Panc1 (cell line): ENCODE results near the gene CALML4. TPM values are rescaled to one million over a fixed set of nuclear protein-coding genes. Genes with fewer than 3 reads are reported as not detected.

Experiments
- ATAC-seq: fragments of 200-7000 bp; cut with Tn5 transposase; 2 replicates; pipeline ENCODE4 v1.9.1; 2020; ENCODE audit warnings: mild to moderate bottlenecking, moderate library complexity
- BruUV-seq: library from RNA; stranded (reverse); fragments of 400-500 nt; replicated peaks from 2 replicates; lab custom pipeline; 2021; lab: Mats Ljungman, UMichigan
- CTCF ChIA-PET: fragments of 300-600 bp; sonication (Branson Sonifier 250); formaldehyde crosslinking; loops from one replicate; lab custom pipeline; 2022; ENCODE audit warnings: antibody characterized with exemption; lab: Charles Lee
- POLR2A ChIA-PET: fragments of 300-600 bp; sonication (Branson Sonifier 250); formaldehyde crosslinking; loops from one replicate; lab custom pipeline; 2022; ENCODE audit warnings: antibody characterized with exemption; lab: Charles Lee
- DNase-seq: peaks from one replicate; pipeline ENCODE4 v3.0.0-alpha.2; 2010; ENCODE audit warnings: low read depth, low spot score
- H3K27ac ChIP-seq: 2 replicates; pipeline ENCODE4 v1.5.1; 2011; ENCODE audit warnings: mild to moderate bottlenecking, low read length, inconsistent platforms
- H3K27me3 ChIP-seq: fragments of 200-500 bp; sonication (Bioruptor generic); 2 replicates; pipeline ENCODE4 v1.6.0; 2014; ENCODE audit warnings: low read length, inconsistent platforms; ENCODE audit not compliant: control insufficient read depth, insufficient read depth
- H3K36me3 ChIP-seq: fragments of 200-500 bp; sonication (Bioruptor generic); 2 replicates; pipeline ENCODE4 v1.5.1; 2014; ENCODE audit warnings: inconsistent platforms, mild to moderate bottlenecking, low read length, moderate library complexity; ENCODE audit not compliant: control insufficient read depth, insufficient read depth
- H3K4me1 ChIP-seq: 2 replicates; pipeline ENCODE4 v1.5.1; 2011; ENCODE audit warnings: inconsistent platforms, mild to moderate bottlenecking, low read length, moderate library complexity; ENCODE audit not compliant: control insufficient read depth, insufficient read depth
- H3K4me3 ChIP-seq, 2 experiments: 2 replicates each; pipeline ENCODE4 v1.5.1; 2011 to 2012; ENCODE audit warnings: low read depth in 2 of 2, low read length in 2 of 2, mild to moderate bottlenecking in 2 of 2, inconsistent platforms in 1 of 2, moderate library complexity in 1 of 2
- H3K9me3 ChIP-seq: fragments of 200-500 bp; sonication (Bioruptor generic); 2 replicates; pipeline ENCODE4 v1.5.1; 2014; ENCODE audit warnings: low read depth, mild to moderate bottlenecking, inconsistent platforms, low read length, moderate library complexity; ENCODE audit not compliant: control insufficient read depth, insufficient read depth
- POLR2AphosphoS5 ChIP-seq: IDR thresholded peaks from 2 replicates; pipeline ENCODE4 v1.6.1; 2012; ENCODE audit warnings: mild to moderate bottlenecking, low read depth, low read length, moderate library complexity
- SIN3A ChIP-seq: IDR thresholded peaks from 2 replicates; pipeline ENCODE4 v1.6.1; 2012; ENCODE audit warnings: low read depth, mild to moderate bottlenecking, low read length, moderate library complexity, borderline replicate concordance; ENCODE audit not compliant: insufficient read depth
- TCF7L2 ChIP-seq: IDR thresholded peaks from 2 replicates; pipeline ENCODE4 v1.6.1; 2011; ENCODE audit warnings: mild to moderate bottlenecking, low read depth, low read length, inconsistent platforms
- in situ Hi-C: cut with HindIII; loops from 2 replicates; pipeline ENCODE4 v1.10.0; 2016; ENCODE audit warnings: low sequenced_read_pairs, low pct_unique_long_range_greater_than_20kb
- intact Hi-C: fragments of 100-400 bp; cut with micrococcal nuclease; formaldehyde crosslinking; loops from one replicate; pipeline ENCODE4 v1.10.0; 2022; ENCODE audit not compliant: unreplicated experiment
- total RNA-seq: library from RNA; stranded (reverse); gene quantifications from one replicate; pipeline ENCODE4 v1.2.1, GENCODE V29; 2021; ENCODE audit not compliant: unreplicated experiment
- TF ChIP-seq, protein P1 (sequence below), 2 experiments: IDR thresholded peaks; 2 replicates each; pipeline ENCODE4 v1.6.1; 2011 to 2012; ENCODE audit warnings: low read depth in 2 of 2, control low read depth in 1 of 2, low read length in 1 of 2, mild to moderate bottlenecking in 1 of 2, moderate library complexity in 1 of 2; ENCODE audit not compliant: insufficient read depth in 1 of 2
- TF ChIP-seq, protein P2 (sequence below): fragments of 450-650 bp; IDR thresholded peaks from 2 replicates; pipeline ENCODE4 v1.5.1; 2017; ENCODE audit warnings: mild to moderate bottlenecking

The CALML4 gene
- total RNA-seq, 1 experiment from 2014 or later, result 5.4 TPM

- Histone ChIP-seq H3K36me3 (peaks cover 15% of the 10 kb centered on the region; the same call in 1 of the 2 replicates), H3K27me3 (no peaks in the 10 kb centered on the region), H3K9me3 (no peaks in the 10 kb centered on the region), H3K4me1 (no peaks in the 10 kb centered on the region), H3K4me3 (no peak overlapping the region), H3K27ac (no peak overlapping the region)
- no TSS peak for BruUV-seq
- no peak for ATAC-seq
- ChIA-PET POLR2A (no interaction called here), CTCF (no interaction called here)
- TF ChIP-seq, protein P1, sequence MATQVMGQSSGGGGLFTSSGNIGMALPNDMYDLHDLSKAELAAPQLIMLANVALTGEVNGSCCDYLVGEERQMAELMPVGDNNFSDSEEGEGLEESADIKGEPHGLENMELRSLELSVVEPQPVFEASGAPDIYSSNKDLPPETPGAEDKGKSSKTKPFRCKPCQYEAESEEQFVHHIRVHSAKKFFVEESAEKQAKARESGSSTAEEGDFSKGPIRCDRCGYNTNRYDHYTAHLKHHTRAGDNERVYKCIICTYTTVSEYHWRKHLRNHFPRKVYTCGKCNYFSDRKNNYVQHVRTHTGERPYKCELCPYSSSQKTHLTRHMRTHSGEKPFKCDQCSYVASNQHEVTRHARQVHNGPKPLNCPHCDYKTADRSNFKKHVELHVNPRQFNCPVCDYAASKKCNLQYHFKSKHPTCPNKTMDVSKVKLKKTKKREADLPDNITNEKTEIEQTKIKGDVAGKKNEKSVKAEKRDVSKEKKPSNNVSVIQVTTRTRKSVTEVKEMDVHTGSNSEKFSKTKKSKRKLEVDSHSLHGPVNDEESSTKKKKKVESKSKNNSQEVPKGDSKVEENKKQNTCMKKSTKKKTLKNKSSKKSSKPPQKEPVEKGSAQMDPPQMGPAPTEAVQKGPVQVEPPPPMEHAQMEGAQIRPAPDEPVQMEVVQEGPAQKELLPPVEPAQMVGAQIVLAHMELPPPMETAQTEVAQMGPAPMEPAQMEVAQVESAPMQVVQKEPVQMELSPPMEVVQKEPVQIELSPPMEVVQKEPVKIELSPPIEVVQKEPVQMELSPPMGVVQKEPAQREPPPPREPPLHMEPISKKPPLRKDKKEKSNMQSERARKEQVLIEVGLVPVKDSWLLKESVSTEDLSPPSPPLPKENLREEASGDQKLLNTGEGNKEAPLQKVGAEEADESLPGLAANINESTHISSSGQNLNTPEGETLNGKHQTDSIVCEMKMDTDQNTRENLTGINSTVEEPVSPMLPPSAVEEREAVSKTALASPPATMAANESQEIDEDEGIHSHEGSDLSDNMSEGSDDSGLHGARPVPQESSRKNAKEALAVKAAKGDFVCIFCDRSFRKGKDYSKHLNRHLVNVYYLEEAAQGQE (IDR thresholded peaks at IDR 0.05; ENCODE audit: insufficient read depth in 1 of 2, low read depth in 2 of 2, low read length in 1 of 2), result no peak
- no peak for TF ChIP-seq SIN3A
- no peak for TF ChIP-seq TCF7L2
- TF ChIP-seq, protein P2, sequence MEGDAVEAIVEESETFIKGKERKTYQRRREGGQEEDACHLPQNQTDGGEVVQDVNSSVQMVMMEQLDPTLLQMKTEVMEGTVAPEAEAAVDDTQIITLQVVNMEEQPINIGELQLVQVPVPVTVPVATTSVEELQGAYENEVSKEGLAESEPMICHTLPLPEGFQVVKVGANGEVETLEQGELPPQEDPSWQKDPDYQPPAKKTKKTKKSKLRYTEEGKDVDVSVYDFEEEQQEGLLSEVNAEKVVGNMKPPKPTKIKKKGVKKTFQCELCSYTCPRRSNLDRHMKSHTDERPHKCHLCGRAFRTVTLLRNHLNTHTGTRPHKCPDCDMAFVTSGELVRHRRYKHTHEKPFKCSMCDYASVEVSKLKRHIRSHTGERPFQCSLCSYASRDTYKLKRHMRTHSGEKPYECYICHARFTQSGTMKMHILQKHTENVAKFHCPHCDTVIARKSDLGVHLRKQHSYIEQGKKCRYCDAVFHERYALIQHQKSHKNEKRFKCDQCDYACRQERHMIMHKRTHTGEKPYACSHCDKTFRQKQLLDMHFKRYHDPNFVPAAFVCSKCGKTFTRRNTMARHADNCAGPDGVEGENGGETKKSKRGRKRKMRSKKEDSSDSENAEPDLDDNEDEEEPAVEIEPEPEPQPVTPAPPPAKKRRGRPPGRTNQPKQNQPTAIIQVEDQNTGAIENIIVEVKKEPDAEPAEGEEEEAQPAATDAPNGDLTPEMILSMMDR, result no peak
- TF ChIP-seq POLR2AphosphoS5, result no peak
- no peak for DNase-seq
- intact Hi-C loops (no loop called here), in situ Hi-C loops (no loop called here)
These were observed 41.9 kb downstream of the CALML4 start for GRCh38 chr15:68163191-68163590.

DNA sequence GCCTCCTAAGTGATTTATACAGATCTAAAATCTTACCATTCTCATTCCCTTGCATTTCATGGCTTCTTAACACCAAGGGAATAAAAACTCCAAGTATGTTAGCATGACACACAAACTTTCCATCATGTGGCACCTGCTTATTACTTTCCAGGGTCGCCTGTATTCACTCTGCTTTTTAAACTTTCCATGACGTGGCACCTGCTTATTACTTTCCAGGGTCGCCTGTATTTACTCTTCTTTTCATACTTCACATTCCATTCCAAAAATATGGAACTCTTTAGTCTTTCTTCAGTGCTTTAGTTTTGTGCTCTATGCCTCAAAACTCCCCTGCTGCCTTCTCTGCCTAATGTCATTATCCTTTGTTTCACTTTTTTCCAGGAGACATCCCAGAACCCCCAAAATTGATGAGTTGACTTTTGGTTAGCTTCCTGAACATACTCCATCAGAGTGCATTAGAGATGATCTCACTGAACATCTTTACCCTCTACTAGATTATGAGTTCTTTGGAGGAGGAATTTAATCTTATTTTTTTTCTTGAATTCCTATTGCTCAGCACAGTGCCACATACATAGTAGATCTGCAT is 47.0 kb downstream of the CALML4 start:
- ChIA-PET CTCF (no interaction called here), POLR2A (no interaction called here)
- ATAC-seq (no peak), DNase-seq (no peak)
- BruUV-seq, result no TSS peak
- Histone ChIP-seq H3K36me3 (peaks cover 11% of the 10 kb centered on the region), H3K27me3 (no peaks in the 10 kb centered on the region), H3K4me1 (peaks cover 7% of the 10 kb centered on the region), H3K9me3 (no peaks in the 10 kb centered on the region), H3K27ac (no peak overlapping the region), H3K4me3 (no peak overlapping the region)
- intact Hi-C loops (loop anchor here (10.0 kb wide), 1 partner anchor 103 kb away; the partner anchor contains the start of gene PIAS1), in situ Hi-C loops (no loop called here)
- no peak for TF ChIP-seq SIN3A
- no peak for TF ChIP-seq TCF7L2
- TF ChIP-seq, protein P1 (IDR thresholded peaks at IDR 0.05; ENCODE audit: insufficient read depth in 1 of 2, low read depth in 2 of 2, low read length in 1 of 2), result no peak
- no peak for TF ChIP-seq POLR2AphosphoS5
- TF ChIP-seq, protein P2, result no peak
